Adrenal gland (tissue), 12 donors: Measurements from ENCODE around the gene DHH. TPM values are rescaled to one million over a fixed set of nuclear protein-coding genes. Genes with fewer than 3 reads are reported as not detected.

Experiments
- DNase-seq, 7 donors: peaks; one replicate each; pipeline ENCODE4 v3.0.0-alpha.2; 2019 to 2020
- H3K27ac ChIP-seq, 5 donors: fragments of 200-600 bp; sonication (generic) in 4 of 5; 1 replicate in 3 of 5; 2 replicates in 2 of 5; pipeline versions ENCODE4 v1.5.1 to v1.8.0; 2016 to 2020; ENCODE audit warnings: mild to moderate bottlenecking in 1 of 5
- H3K27me3 ChIP-seq: fragments of 200-600 bp; 2 replicates; pipeline ENCODE4 v1.8.0; 2021
- H3K36me3 ChIP-seq, 2 donors: fragments of 200-600 bp; replicated peaks in 1 of 2; 1 replicate in 1 of 2; 2 replicates in 1 of 2; pipeline versions ENCODE4 v1.5.1 to v1.8.0; 2018 to 2022
- H3K4me1 ChIP-seq, 2 donors: fragments of 200-600 bp; replicated peaks in 1 of 2; 1 replicate in 1 of 2; 2 replicates in 1 of 2; pipeline versions ENCODE4 v1.5.1 to v1.8.0; 2018 to 2021
- H3K4me3 ChIP-seq, 4 donors: fragments of 200-600 bp; sonication (generic) in 3 of 4; one replicate each; pipeline ENCODE4 v1.5.1; 2016 to 2018
- H3K9me3 ChIP-seq, 3 donors: fragments of 200-600 bp; sonication (generic) in 1 of 3; replicated peaks in 1 of 3; 1 replicate in 2 of 3; 2 replicates in 1 of 3; pipeline versions ENCODE4 v1.5.1 to v1.8.0; 2016 to 2021
- CTCF ChIP-seq, 6 experiments: fragments of 450-650 bp in 4 of 6; fragments of 200-600 bp in 2 of 6; sonication (generic) in 1 of 6; IDR thresholded peaks; 1 replicate in 5 of 6; 2 replicates in 1 of 6; pipeline versions ENCODE4 v1.5.1 to v1.8.0; 2016 to 2021; ENCODE audit warnings: antibody characterized with exemption in 6 of 6, mild to moderate bottlenecking in 2 of 6, moderate library complexity in 1 of 6
- POLR2A ChIP-seq, 2 donors: fragments of 450-650 bp; IDR thresholded peaks; one replicate each; pipeline ENCODE4 v1.6.1; 2017; ENCODE audit warnings: antibody characterized with exemption in 2 of 2, mild to moderate bottlenecking in 2 of 2, moderate library complexity in 1 of 2
- WGBS, 4 donors: extraction: QIAGEN DNeasy Blood & Tissue Kit in 2 of 4; methylation state at CpG; one replicate each; pipeline versions ENCODE4 v1.1.5 to v1.1.7; 2013 to 2017; 5-methylcytosine and 5-hydroxymethylcytosine counted together
- intact Hi-C, 2 donors: fragments of 100-400 bp; cut with DNase I; formaldehyde crosslinking; loops; one replicate each; pipeline versions ENCODE4 v1.14.1 to v1.15.0; 2022 to 2023
- polyA plus RNA-seq, 3 donors: library from polyadenylated mRNA; stranded (reverse); fragments of 200-250 nt in 2 of 3; fragments of 350-450 nt in 1 of 3; fragmentation: Illumina TruSeq in 1 of 3; extraction: RNeasy Lipid Tissue Mini Kit (QIAGEN cat#74804) in 1 of 3; gene quantifications; one replicate each; pipeline ENCODE4 v1.2.3, GENCODE V29; 2013 to 2014
- total RNA-seq, 9 donors: library from RNA; depleted of rRNA in 4 of 9; stranded (reverse); fragments of >200 nt in 4 of 9; fragments of 120-200 nt in 1 of 9; fragmentation: NEBNext Ultra II Directional in 1 of 9; extraction: Animal tissue kit (Norgen Biotek cat#: 25700) in 1 of 9; gene quantifications; one replicate each; pipeline versions ENCODE4 v1.1.0 to v1.2.4, GENCODE V29; 2013 to 2023
- donor health status: healthy with polysubstance abuse.
- donor health status: Bipolar disorder and iron deficiency.
- donor health status: DM: yes; HTN: yes; CAD: no.
- donor health status: DM: no; HTN: no; CAD: no.
- donor health status: DM: no; HTN: no; CAD: no.
- donor health status: DM: yes; HTN: yes; CAD: no.

DHH gene
- total and polyA plus RNA-seq, 12 donors, result 0.13 to 5.9 (median 0.50) TPM

- DNase-seq, result no peak
- 24 to 29% (median 29%) methylated on average over 9 of the region's 9 CpGs for WGBS, 4 donors
- intact Hi-C loops, result loop anchor here (5.0 to 10.0 kb wide), 4 partner anchors 53 to 103 kb away; partner anchors contain the start of gene TUBA1A (in 2 of the 2)
Observed at GRCh38 chr12:49131894-49132461, 37.4 kb upstream of the DHH start.

GRCh38 chr12:49131051-49131893, 36.7 kb upstream of the DHH start, which contains the start of gene TUBA1B:
TSS of gene TUBA1B (minus strand) at chr12:49131395. CDS start at chr12:49131300, 95 bp downstream.
- Histone ChIP-seq H3K36me3 (peaks cover 0 to 29% of the 10 kb centered on the region in 2 donors), H3K9me3 (no peaks in the 10 kb centered on the region), H3K27ac (peak within 1 kb of the TSS; percentile 97 to 99 (median 99)), H3K4me3 (peak within 1 kb of the TSS; percentile 75 to 97 (median 86)), H3K27me3 (no peaks in the 10 kb centered on the region), H3K4me1 (peaks cover 11 to 27% of the 10 kb centered on the region in 2 donors)
- DNase-seq, result peak; percentile 90 to 97 (median 94)
- WGBS, 4 donors, result 0 to 1% (median 1%) methylated on average over 22 to 79 of the region's 79 CpGs
- intact Hi-C loops, result loop anchor here (5.0 to 10.0 kb wide), 4 partner anchors 54 to 104 kb away; partner anchors contain the start of gene TUBA1A (in 2 of the 2)
- TF ChIP-seq POLR2A (IDR thresholded peaks at IDR 0.05) (peak; percentile 96 to 97), CTCF (IDR thresholded peaks at IDR 0.05) (no peak)

More at GRCh38 chr12:49131894-49132461, 37.4 kb upstream of the DHH start:
- H3K27me3 ChIP-seq, result no peaks in the 10 kb centered on the region
- TF ChIP-seq CTCF (IDR thresholded peaks at IDR 0.05) (no peak), POLR2A (IDR thresholded peaks at IDR 0.05) (no peak)
- peak overlapping the region in 4 of 5 donors; percentile 47 to 99 (median 98) for H3K27ac ChIP-seq
- H3K4me3 ChIP-seq, result peak overlapping the region in 2 of 4 donors; percentile 24 to 75
- peaks cover 0 to 27% of the 10 kb centered on the region in 2 donors for H3K36me3 ChIP-seq
- no peaks in the 10 kb centered on the region for H3K9me3 ChIP-seq
- H3K4me1 ChIP-seq, result peaks cover 11 to 27% of the 10 kb centered on the region in 2 donors

- TF ChIP-seq POLR2A (IDR thresholded peaks at IDR 0.05) (no peak), CTCF (IDR thresholded peaks at IDR 0.05) (peak; percentile 74 to 94 (median 90))
- H3K4me1 ChIP-seq, result peaks cover 11 to 27% of the 10 kb centered on the region in 2 donors
- intact Hi-C loops, result loop anchor here (5.0 to 10.0 kb wide), 4 partner anchors 54 to 104 kb away; partner anchors contain the start of gene TUBA1A (in 2 of the 2)
- peak overlapping the region; percentile 97 to 99 (median 99) for H3K27ac ChIP-seq
- H3K9me3 ChIP-seq, result no peaks in the 10 kb centered on the region
- H3K27me3 ChIP-seq, result no peaks in the 10 kb centered on the region
- peak; percentile 93 to 98 (median 95) for DNase-seq
- H3K4me3 ChIP-seq, result peak overlapping the region; percentile 75 to 97 (median 86)
- peaks cover 0 to 29% of the 10 kb centered on the region in 2 donors for H3K36me3 ChIP-seq
- WGBS, 4 donors, result 0 to 1% (median 0%) methylated on average over 26 to 66 of the region's 66 CpGs
Observed at GRCh38 chr12:49130151-49131050, 35.8 kb upstream of the DHH start.
